IPS DF 19.7 (cell line): Measurements from ENCODE around the gene SLC25A10.

Experiments
- DNase-seq: peaks from one replicate; pipeline ENCODE4 v3.0.0-alpha.2; 2013; ENCODE audit warnings: low read depth, low spot score

Gene SLC25A10

GRCh38 chr17:81687770-81688541, 24.1 kb upstream of the SLC25A10 start:
- no peak for DNase-seq

GRCh38 chr17:81688616-81689015, 23.5 kb upstream of the SLC25A10 start:
- DNase-seq: no peak

GRCh38 chr17:81690066-81690465, 22.0 kb upstream of the SLC25A10 start:
- DNase-seq: no peak

- DNase-seq: no peak
Measured at GRCh38 chr17:81690549-81690948, 21.5 kb upstream of the SLC25A10 start.

- no peak for DNase-seq
Measured at GRCh38 chr17:81691196-81691595, 20.9 kb upstream of the SLC25A10 start.

GRCh38 chr17:81691608-81692007, 20.5 kb upstream of the SLC25A10 start:
- no peak for DNase-seq

- DNase-seq: no peak
Measured at GRCh38 chr17:81693509-81694210, 18.4 kb upstream of the SLC25A10 start.

GRCh38 chr17:81694810-81695209, 17.3 kb upstream of the SLC25A10 start:
- no peak for DNase-seq

GRCh38 chr17:81695211-81695610, 16.9 kb upstream of the SLC25A10 start:
- no peak for DNase-seq

GRCh38 chr17:81695801-81696200, 16.3 kb upstream of the SLC25A10 start:
- no peak for DNase-seq

GRCh38 chr17:81696218-81696941, 15.7 kb upstream of the SLC25A10 start:
- no peak for DNase-seq

GRCh38 chr17:81697261-81698044, 14.6 kb upstream of the SLC25A10 start:
- DNase-seq: no peak

- DNase-seq: no peak
Measured at GRCh38 chr17:81700353-81701287, 11.5 kb upstream of the SLC25A10 start.

- no peak for DNase-seq
Measured at GRCh38 chr17:81701288-81702071, 10.6 kb upstream of the SLC25A10 start.

GRCh38 chr17:81702934-81703746, 8.9 kb upstream of the SLC25A10 start, which contains the start of gene MRPL12:
Gene MRPL12 (plus strand): TSS chr17:81703367. CDS start chr17:81703502, 135 bp downstream.
- DNase-seq: peak; percentile 87

GRCh38 chr17:81703747-81704654, 8.1 kb upstream of the SLC25A10 start:
- DNase-seq: no peak

GRCh38 chr17:81705518-81706231, 6.4 kb upstream of the SLC25A10 start:
- no peak for DNase-seq
